NCI-H146 (cell line): ENCODE results near the gene PLSCR4.

Experiments
- DNase-seq: peaks from one replicate; lab custom pipeline; 2025; lab: John Stamatoyannopoulos, UW

PLSCR4 gene

GRCh38 chr3:146160964-146161662 is 89.8 kb downstream of the PLSCR4 start, which contains the start of gene PLOD2:
PLOD2 (minus strand) TSS chr3:146161184; CDS start chr3:146160989, 195 bp downstream.
- peak; percentile 98 for DNase-seq

- DNase-seq: peak; percentile 92
Observed at GRCh38 chr3:146160321-146160963, 90.5 kb downstream of the PLSCR4 start.

GRCh38 chr3:146159616-146160320 is 91.1 kb downstream of the PLSCR4 start:
- no peak for DNase-seq

GRCh38 chr3:146159037-146159436 is 91.9 kb downstream of the PLSCR4 start:
- DNase-seq: no peak

GRCh38 chr3:146157325-146158060 is 93.4 kb downstream of the PLSCR4 start:
- no peak for DNase-seq

- no peak for DNase-seq
Observed at GRCh38 chr3:146156666-146157314, 94.1 kb downstream of the PLSCR4 start.

GRCh38 chr3:146156095-146156494 is 94.8 kb downstream of the PLSCR4 start:
- no peak for DNase-seq

- DNase-seq: no peak
Observed at GRCh38 chr3:146154995-146155394, 95.9 kb downstream of the PLSCR4 start.

GRCh38 chr3:146154316-146154715 is 96.6 kb downstream of the PLSCR4 start:
- DNase-seq: no peak

- no peak for DNase-seq
Observed at GRCh38 chr3:146153429-146153828, 97.5 kb downstream of the PLSCR4 start.

- no peak for DNase-seq
Observed at GRCh38 chr3:146152834-146153233, 98.1 kb downstream of the PLSCR4 start.

GRCh38 chr3:146148468-146148931 is 102.4 kb downstream of the PLSCR4 start:
- no peak for DNase-seq

- no peak for DNase-seq
Observed at GRCh38 chr3:146145642-146146041, 105.3 kb downstream of the PLSCR4 start.

GRCh38 chr3:146142757-146143156 is 108.1 kb downstream of the PLSCR4 start:
- DNase-seq: no peak
